Testis (tissue), 2 donors: Measurements from ENCODE around the gene RASA1.

Experiments used
- CTCF ChIP-seq, 3 experiments: fragments of 450-650 bp in 2 of 3; fragments of 200-600 bp in 1 of 3; sonication (generic) in 1 of 3; IDR thresholded peaks; one replicate each; pipeline ENCODE4 v1.5.1; 2016 to 2019; ENCODE audit warnings: antibody characterized with exemption in 3 of 3, mild to moderate bottlenecking in 2 of 3, moderate library complexity in 1 of 3
- POLR2A ChIP-seq: fragments of 450-650 bp; IDR thresholded peaks from one replicate; pipeline ENCODE4 v1.6.1; 2017; ENCODE audit warnings: antibody characterized with exemption, mild to moderate bottlenecking, moderate library complexity

- TF ChIP-seq CTCF (IDR thresholded peaks at IDR 0.05) (no peak), POLR2A (no peak)
Observed at GRCh38 chr5:87254035-87254434, 13.6 kb upstream of the RASA1 start.
